Measurements from ENCODE around the gene PPP1R1B. TPM values are rescaled to one million over a fixed set of nuclear protein-coding genes. Genes with fewer than 3 reads are reported as not detected.

PPP1R1B gene
- total and polyA plus RNA-seq, 2 experiments from 2014 or later: 3.4 to 5.4 TPM

GRCh38 chr17:39624313-39624712 is 2.4 kb upstream of the PPP1R1B start (continued):
- TF ChIP-seq, protein P1, sequence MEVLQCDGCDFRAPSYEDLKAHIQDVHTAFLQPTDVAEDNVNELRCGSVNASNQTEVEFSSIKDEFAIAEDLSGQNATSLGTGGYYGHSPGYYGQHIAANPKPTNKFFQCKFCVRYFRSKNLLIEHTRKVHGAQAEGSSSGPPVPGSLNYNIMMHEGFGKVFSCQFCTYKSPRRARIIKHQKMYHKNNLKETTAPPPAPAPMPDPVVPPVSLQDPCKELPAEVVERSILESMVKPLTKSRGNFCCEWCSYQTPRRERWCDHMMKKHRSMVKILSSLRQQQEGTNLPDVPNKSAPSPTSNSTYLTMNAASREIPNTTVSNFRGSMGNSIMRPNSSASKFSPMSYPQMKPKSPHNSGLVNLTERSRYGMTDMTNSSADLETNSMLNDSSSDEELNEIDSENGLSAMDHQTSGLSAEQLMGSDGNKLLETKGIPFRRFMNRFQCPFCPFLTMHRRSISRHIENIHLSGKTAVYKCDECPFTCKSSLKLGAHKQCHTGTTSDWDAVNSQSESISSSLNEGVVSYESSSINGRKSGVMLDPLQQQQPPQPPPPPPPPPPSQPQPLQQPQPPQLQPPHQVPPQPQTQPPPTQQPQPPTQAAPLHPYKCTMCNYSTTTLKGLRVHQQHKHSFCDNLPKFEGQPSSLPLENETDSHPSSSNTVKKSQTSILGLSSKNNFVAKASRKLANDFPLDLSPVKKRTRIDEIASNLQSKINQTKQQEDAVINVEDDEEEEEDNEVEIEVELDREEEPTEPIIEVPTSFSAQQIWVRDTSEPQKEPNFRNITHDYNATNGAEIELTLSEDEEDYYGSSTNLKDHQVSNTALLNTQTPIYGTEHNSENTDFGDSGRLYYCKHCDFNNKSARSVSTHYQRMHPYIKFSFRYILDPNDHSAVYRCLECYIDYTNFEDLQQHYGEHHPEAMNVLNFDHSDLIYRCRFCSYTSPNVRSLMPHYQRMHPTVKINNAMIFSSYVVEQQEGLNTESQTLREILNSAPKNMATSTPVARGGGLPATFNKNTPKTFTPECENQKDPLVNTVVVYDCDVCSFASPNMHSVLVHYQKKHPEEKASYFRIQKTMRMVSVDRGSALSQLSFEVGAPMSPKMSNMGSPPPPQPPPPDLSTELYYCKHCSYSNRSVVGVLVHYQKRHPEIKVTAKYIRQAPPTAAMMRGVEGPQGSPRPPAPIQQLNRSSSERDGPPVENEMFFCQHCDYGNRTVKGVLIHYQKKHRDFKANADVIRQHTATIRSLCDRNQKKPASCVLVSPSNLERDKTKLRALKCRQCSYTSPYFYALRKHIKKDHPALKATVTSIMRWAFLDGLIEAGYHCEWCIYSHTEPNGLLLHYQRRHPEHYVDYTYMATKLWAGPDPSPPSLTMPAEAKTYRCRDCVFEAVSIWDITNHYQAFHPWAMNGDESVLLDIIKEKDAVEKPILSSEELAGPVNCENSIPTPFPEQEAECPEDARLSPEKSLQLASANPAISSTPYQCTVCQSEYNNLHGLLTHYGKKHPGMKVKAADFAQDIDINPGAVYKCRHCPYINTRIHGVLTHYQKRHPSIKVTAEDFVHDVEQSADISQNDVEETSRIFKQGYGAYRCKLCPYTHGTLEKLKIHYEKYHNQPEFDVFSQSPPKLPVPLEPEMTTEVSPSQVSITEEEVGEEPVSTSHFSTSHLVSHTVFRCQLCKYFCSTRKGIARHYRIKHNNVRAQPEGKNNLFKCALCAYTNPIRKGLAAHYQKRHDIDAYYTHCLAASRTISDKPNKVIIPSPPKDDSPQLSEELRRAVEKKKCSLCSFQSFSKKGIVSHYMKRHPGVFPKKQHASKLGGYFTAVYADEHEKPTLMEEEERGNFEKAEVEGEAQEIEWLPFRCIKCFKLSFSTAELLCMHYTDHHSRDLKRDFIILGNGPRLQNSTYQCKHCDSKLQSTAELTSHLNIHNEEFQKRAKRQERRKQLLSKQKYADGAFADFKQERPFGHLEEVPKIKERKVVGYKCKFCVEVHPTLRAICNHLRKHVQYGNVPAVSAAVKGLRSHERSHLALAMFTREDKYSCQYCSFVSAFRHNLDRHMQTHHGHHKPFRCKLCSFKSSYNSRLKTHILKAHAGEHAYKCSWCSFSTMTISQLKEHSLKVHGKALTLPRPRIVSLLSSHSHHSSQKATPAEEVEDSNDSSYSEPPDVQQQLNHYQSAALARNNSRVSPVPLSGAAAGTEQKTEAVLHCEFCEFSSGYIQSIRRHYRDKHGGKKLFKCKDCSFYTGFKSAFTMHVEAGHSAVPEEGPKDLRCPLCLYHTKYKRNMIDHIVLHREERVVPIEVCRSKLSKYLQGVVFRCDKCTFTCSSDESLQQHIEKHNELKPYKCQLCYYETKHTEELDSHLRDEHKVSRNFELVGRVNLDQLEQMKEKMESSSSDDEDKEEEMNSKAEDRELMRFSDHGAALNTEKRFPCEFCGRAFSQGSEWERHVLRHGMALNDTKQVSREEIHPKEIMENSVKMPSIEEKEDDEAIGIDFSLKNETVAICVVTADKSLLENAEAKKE (CRISPR knock-in tag; IDR thresholded peaks at IDR 0.05): no peak
- no peak for TF ChIP-seq ZNF331 (CRISPR knock-in tag; IDR thresholded peaks at IDR 0.05; ENCODE audit: low read depth)

DNA sequence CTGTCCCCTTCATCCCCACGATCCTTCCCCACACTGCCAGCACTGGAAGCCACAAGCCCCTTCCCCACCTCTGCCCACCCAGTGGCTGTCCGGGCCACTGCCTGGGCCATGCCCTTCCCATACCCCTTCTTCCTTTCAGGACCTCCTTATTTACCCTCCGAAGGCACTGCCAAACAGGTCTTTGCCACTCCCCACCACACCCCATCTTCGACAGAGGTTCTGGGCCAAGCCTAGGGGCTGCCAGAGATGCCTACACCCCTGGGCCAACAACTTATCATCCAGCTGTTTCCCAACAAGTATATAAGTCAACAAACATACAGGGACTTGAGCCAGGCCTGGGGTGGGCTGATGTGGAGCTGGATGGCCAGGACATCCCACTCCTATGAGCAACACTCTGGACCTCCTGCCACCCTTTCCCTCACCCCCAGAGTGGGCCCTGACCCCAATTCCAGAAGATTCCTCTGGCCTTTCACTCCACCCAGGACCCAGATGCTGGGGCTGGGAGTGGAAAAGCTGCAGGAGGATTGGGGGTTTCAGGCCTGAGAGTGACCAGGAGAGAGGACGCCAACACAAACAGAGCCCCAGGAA is 1.5 kb upstream of the PPP1R1B start:
- H3K4me2 ChIP-seq: no peak overlapping the region
- H4K20me1 ChIP-seq (replicated peaks; ENCODE audit: insufficient read depth): no peaks in the 10 kb centered on the region
- H3K27ac Mint-ChIP-seq: no peak overlapping the region
- peaks cover 57% of the 10 kb centered on the region for H3K4me1 Mint-ChIP-seq
- ATAC-seq: no peak
- H3K9me3 Mint-ChIP-seq: no peaks in the 10 kb centered on the region; the same call in 2 of the 3 replicates
- no peak for DNase-seq (ENCODE audit: low spot score)
- no peaks in the 10 kb centered on the region for H3K79me2 ChIP-seq (replicated peaks; ENCODE audit: insufficient read depth)
- no peak overlapping the region for H2AFZ ChIP-seq
- no peaks in the 10 kb centered on the region for H3K9me2 ChIP-seq (ENCODE audit: insufficient read depth)
- peak overlapping the region; percentile 86; the same call in 2 of the 3 replicates for H3K4me3 Mint-ChIP-seq
- H3K27me3 ChIP-seq (ENCODE audit: insufficient read depth): peaks cover 84% of the 10 kb centered on the region
- H3F3A ChIP-seq (replicated peaks; ENCODE audit: low read depth): 0 out of 2 replicates have a peak, but pooled peaks cover 8% of the 10 kb centered on the region
- H3K27ac ChIP-seq (ENCODE audit: low read depth): no peak overlapping the region
- H3K4me1 ChIP-seq (ENCODE audit: insufficient read depth): peaks cover 34% of the 10 kb centered on the region
- H3K27me3 Mint-ChIP-seq (ENCODE audit: insufficient read depth, low read depth, poor library complexity): peaks cover 66% of the 10 kb centered on the region
- no peak overlapping the region for H3K4me3 ChIP-seq
- H3K36me3 Mint-ChIP-seq (ENCODE audit: low read depth): 0 out of 3 replicates have a peak, but pooled peaks cover under 1% of the 10 kb centered on the region
- no peaks in the 10 kb centered on the region for H3K36me3 ChIP-seq (ENCODE audit: insufficient read depth)
- TF ChIP-seq EZH2 (IDR thresholded peaks at IDR 0.05; ENCODE audit: low read depth, unreplicated experiment) (no peak), JUNB (IDR thresholded peaks at IDR 0.05; ENCODE audit: unreplicated experiment) (no peak), ZNF331 (CRISPR knock-in tag; IDR thresholded peaks at IDR 0.05; ENCODE audit: low read depth) (no peak), ZNF114 (CRISPR knock-in tag; IDR thresholded peaks at IDR 0.05) (no peak), NANOG (IDR thresholded peaks at IDR 0.05; ENCODE audit: borderline replicate concordance) (no peak), EZH2phosphoT487 (IDR thresholded peaks at IDR 0.05; ENCODE audit: unreplicated experiment) (no peak), STAT1 (IDR thresholded peaks at IDR 0.05; ENCODE audit: unreplicated experiment) (no peak), POLR2AphosphoS5 (IDR thresholded peaks at IDR 0.05; ENCODE audit: low read depth) (no peak)
- TF ChIP-seq, protein P1 (CRISPR knock-in tag; IDR thresholded peaks at IDR 0.05): no peak

All from GM23338 (cell line).